Spleen (tissue), 7 donors: ENCODE results near the gene NDST3.

Experiments
- CTCF ChIP-seq, 11 experiments: fragments of 200-600 bp in 7 of 11; fragments of 450-650 bp in 4 of 11; sonication (generic) in 4 of 11; IDR thresholded peaks in 8 of 11; conservative IDR thresholded peaks in 3 of 11; 1 replicate in 7 of 11; 2 replicates in 4 of 11; pipeline versions ENCODE4 v1.4.0 to v1.8.0; 2016 to 2021; ENCODE audit warnings: antibody characterized with exemption in 11 of 11, inconsistent platforms in 4 of 11, mild to moderate bottlenecking in 1 of 11
- POLR2A ChIP-seq, 3 donors: fragments of 450-650 bp; IDR thresholded peaks; one replicate each; pipeline ENCODE4 v1.5.1; 2017; ENCODE audit warnings: antibody characterized with exemption in 3 of 3, mild to moderate bottlenecking in 1 of 3
- donor health status: DM: no; HTN: no; CAD: no; lungs with moderate emphysema.
- donor health status: DM: no; HTN: no; CAD: no.
- donor health status: DM: no; HTN: no; CAD: no.

- TF ChIP-seq CTCF (IDR thresholded peaks at IDR 0.05 in 8 of 11, conservative IDR thresholded peaks at IDR 0.05 in 3 of 11) (no peak), POLR2A (IDR thresholded peaks at IDR 0.05) (no peak)
Measured at GRCh38 chr4:118180776-118181175, 146.5 kb downstream of the NDST3 start.
